TTC549 (cell line): ENCODE results near the gene ZNF709.
"Not testable (repeated sequence)": the region's sequence is repeated elsewhere in the genome, so short reads cannot be mapped to it uniquely, and the experiment has no call there.

Experiments used
- FAIRE-seq: peaks from 2 replicates; lab custom pipeline; 2012; peaks lifted over from hg19 to GRCh38; lab: Jason Lieb, UNC

The ZNF709 gene

GRCh38 chr19:12450844-12451243, 33.8 kb downstream of the ZNF709 start:
- no peak for FAIRE-seq

- FAIRE-seq = no peak
These were observed 35.8 kb downstream of the ZNF709 start for GRCh38 chr19:12448808-12449207.

DNA sequence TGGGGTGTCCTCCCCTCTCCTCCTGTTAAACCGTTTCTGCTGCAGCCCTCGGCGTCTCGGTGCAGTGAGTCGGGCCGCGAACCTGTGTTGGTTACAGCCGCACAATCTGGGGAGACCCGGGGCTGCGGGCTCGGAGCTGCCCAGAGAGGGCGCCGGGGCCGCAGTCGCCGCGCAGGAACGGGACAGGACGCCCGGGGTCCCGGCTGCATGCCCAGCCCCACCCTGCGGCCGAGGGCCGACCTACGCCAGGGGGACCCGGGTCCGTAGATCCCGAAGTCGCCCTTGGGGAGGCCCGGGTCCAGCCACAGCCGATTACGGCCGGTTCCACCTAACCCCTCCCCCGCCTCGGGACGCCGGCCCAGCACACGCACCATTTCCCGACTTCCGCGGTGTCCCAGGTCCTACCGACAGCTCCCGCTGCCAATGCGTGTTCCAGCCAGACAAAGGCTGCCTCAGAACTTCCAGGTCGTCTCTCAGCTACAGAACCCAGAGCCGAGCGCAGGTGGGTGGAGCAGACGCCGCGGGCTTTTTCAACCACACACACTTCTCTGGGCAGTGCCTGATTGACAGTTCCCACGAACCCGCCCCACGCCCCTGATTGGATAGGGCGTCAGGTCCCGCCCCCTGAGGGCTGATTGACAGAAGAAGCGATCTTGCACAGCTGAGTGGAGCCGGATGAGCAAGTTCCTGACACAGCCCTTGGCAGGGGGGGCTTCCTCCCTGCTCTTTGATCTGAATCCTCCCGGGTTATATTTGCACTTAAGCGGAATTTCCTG, 43.9 kb downstream of the ZNF709 start, which contains the start of gene ZNF443:
Gene ZNF443, minus strand, starts transcription at position 481 of the 776 bp plus-strand sequence. Its CDS starts 107 bp downstream, at position 374.
- FAIRE-seq = peak; percentile 83

DNA sequence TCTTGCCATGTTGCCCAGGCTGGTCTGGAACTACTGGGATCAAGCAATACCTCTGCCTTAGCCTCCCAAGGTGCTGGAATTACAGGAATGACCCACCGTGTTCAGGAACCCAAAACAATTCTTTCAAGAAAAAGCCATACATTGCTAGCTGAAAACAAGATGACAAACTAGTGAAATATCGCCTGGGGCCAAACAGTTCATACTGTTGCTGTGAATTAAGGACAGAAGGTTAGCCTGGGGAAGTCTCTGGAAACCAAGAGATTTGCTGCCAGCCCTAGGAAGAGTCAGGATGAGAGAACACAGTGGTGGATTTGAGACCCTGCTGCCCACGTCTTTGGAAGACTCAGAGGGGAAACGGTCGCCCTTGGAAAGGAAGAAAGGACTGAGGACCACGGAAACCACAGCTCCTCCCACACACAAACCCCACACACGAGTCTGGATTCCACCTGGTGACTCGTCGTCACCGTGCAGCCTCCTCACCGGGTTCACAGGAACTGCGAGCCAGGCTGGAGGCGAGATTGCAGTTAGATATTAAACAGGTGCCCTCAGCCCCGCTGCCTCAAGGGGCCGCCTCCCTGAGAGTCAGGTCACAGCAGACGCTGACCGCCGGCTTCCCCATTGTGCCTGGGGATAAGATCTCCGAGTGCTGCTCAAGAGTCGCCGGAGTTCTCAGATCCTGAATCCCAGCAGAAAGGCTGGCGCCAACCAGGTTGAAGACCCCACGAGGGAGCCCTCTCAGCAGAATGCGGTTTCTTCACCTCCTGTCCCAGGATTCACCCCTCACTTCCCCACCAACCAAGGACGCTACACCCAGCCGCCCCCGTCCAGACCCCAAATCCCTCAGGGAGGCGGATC, 44.7 kb downstream of the ZNF709 start:
- not testable (repeated sequence) for FAIRE-seq

DNA sequence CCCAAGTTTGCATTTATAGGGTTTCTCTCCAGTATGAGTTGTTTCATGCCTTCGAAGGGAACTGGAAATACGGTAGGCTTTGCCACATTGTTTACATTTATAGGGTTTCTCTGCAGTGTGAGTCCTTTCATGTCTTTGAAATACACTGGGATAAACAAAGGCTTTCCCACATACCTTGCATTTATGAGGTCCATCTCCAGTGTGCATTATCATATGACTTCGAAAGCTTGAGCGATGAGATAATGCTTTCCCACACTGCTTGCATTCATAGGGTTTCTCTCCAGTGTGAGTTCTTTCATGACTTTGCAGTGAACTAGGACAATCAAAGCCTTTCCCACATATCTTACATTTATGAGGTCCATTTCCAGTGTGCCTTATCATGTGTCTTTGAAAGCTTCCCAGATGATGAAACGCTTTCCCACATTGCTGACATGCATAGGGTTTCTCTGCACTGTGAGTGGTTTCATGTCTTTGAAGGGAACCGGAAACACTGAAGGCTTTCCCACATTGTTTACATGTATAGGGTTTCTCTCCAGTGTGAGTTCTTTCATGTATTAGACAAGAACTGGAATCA, 53.8 kb downstream of the ZNF709 start:
- not testable (repeated sequence) for FAIRE-seq

DNA sequence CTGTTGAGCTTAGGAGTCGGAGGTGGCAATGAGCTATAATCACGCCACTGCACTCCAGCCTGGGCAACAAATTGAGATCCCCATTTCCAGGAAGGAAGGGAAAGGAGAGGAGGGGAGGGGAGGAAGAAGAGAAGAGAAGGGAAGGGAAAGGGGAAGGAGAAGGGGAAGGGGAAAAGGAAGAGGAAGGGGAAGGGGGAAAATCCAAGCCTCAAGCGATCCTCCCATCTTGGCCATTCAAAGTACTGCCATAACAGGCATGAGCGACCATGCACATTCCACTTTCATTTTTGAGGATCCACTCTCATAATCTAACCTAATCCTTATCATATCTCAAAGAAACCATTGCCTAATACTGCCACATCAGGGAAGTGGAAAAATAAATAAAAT, 58.7 kb downstream of the ZNF709 start:
- FAIRE-seq = no peak

DNA sequence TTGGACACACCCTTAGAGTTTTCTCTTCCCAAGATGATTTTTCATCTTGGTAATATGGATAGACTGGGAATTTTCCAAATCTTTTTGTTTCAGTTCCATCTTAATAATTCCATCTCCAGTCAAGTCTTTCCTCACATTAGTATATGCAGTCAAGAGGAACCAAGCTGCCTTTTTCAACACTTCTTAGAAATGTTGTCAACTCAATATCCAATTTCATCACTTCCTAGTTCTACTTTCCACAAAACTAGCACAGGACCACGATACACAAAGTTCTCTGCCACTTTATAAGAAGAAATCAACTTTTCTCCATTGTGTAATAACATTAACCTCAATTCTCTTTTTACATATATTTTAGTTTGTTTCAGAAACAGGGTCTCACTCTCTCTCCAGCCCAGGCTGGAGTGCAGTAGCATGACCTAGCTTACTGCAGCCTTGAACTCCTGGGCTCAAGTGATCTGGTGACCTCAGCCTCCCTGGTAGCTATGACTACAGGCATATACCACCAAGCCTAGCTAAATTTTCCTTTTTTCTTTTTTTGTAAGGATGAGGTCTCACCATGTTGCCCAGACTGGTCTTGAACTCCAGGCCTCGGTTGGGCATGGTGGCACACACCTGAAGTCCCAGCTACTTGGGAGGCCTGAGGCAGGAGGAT, 59.3 kb downstream of the ZNF709 start:
- FAIRE-seq = no peak

GRCh38 chr19:12417273-12417672, 67.3 kb downstream of the ZNF709 start:
- FAIRE-seq = not testable (repeated sequence)

- no peak for FAIRE-seq
These were observed 72.7 kb downstream of the ZNF709 start for GRCh38 chr19:12411893-12412292.
